ENCODE measurements around the gene MAPK11.

The MAPK11 gene

GRCh38 chr22:50284479-50284878 is 14.3 kb upstream of the MAPK11 start:
- Histone ChIP-seq H3K4ac (ENCODE audit: low read depth in 1 of 2, low read length in 2 of 2) (no peak overlapping the region), H4K91ac (ENCODE audit: low read length) (no peak overlapping the region), H3K79me1 (replicated peaks; ENCODE audit: low read length, poor library complexity, severe bottlenecking) (peaks cover 34% of the 10 kb centered on the region), H3K23ac (ENCODE audit: low read length in 2 of 2) (no peak overlapping the region), H3K9ac (ENCODE audit: low read length) (no peak overlapping the region), H3K9me3 (ENCODE audit: control insufficient read depth, low read length) (no peaks in the 10 kb centered on the region), H4K8ac (ENCODE audit: low read length) (no peak overlapping the region), H3K36me3 (ENCODE audit: control insufficient read depth in 1 of 2, insufficient read depth in 2 of 2, low read depth in 1 of 2, low read length in 2 of 2) (peaks cover 74 to 97% of the 10 kb centered on the region in 2 experiments), H3K4me3 (ENCODE audit: insufficient read depth in 1 of 2, low read depth in 1 of 2, low read length in 2 of 2) (no peak overlapping the region), H2BK5ac (ENCODE audit: low read depth, low read length, poor library complexity, severe bottlenecking) (no peak overlapping the region), H3K4me2 (ENCODE audit: low read length, poor library complexity, severe bottlenecking) (no peak overlapping the region), H3K27ac (ENCODE audit: low read length, poor library complexity, severe bottlenecking) (no peak overlapping the region), H3K14ac (ENCODE audit: low read length in 2 of 2) (no peak overlapping the region), H3K27me3 (ENCODE audit: control insufficient read depth in 1 of 2, insufficient read depth in 1 of 2, low read length in 2 of 2) (no peaks in the 10 kb centered on the region), H3K18ac (ENCODE audit: low read depth in 1 of 2, low read length in 2 of 2) (peak overlapping the region in 1 of 2 experiments; percentile 18), H2AFZ (ENCODE audit: low read depth, low read length) (no peak overlapping the region), H2BK15ac (ENCODE audit: low read depth, poor library complexity, severe bottlenecking) (no peak overlapping the region), H2BK12ac (ENCODE audit: low read length in 2 of 2) (no peak overlapping the region), H2AK5ac (ENCODE audit: low read length, severe bottlenecking) (no peak overlapping the region), H2BK120ac (ENCODE audit: low read depth, low read length) (no peak overlapping the region), H3K4me1 (ENCODE audit: control insufficient read depth, insufficient read depth, low read depth, low read length) (peaks cover 42% of the 10 kb centered on the region)
- DNase-seq = no peak
- 89% methylated on average over 13 of the region's 13 CpGs for WGBS

- Histone ChIP-seq H3K18ac (ENCODE audit: low read depth in 1 of 2, low read length in 2 of 2) (no peak overlapping the region), H3K9ac (ENCODE audit: low read length) (no peak overlapping the region), H3K4me3 (ENCODE audit: insufficient read depth in 1 of 2, low read depth in 1 of 2, low read length in 2 of 2) (no peak overlapping the region), H2AK5ac (ENCODE audit: low read length, severe bottlenecking) (no peak overlapping the region), H3K4ac (ENCODE audit: low read depth in 1 of 2, low read length in 2 of 2) (no peak overlapping the region), H3K27me3 (ENCODE audit: control insufficient read depth in 1 of 2, insufficient read depth in 1 of 2, low read length in 2 of 2) (no peaks in the 10 kb centered on the region), H3K4me1 (ENCODE audit: control insufficient read depth, insufficient read depth, low read depth, low read length) (peaks cover 38% of the 10 kb centered on the region), H3K9me3 (ENCODE audit: control insufficient read depth, low read length) (no peaks in the 10 kb centered on the region), H3K79me1 (replicated peaks; ENCODE audit: low read length, poor library complexity, severe bottlenecking) (peaks cover 37% of the 10 kb centered on the region), H3K14ac (ENCODE audit: low read length in 2 of 2) (no peak overlapping the region), H2BK120ac (ENCODE audit: low read depth, low read length) (no peak overlapping the region), H2BK15ac (ENCODE audit: low read depth, poor library complexity, severe bottlenecking) (no peak overlapping the region), H3K23ac (ENCODE audit: low read length in 2 of 2) (no peak overlapping the region), H2AFZ (ENCODE audit: low read depth, low read length) (no peak overlapping the region), H3K4me2 (ENCODE audit: low read length, poor library complexity, severe bottlenecking) (no peak overlapping the region), H2BK12ac (ENCODE audit: low read length in 2 of 2) (no peak overlapping the region), H3K36me3 (ENCODE audit: control insufficient read depth in 1 of 2, insufficient read depth in 2 of 2, low read depth in 1 of 2, low read length in 2 of 2) (peaks cover 74 to 97% of the 10 kb centered on the region in 2 experiments), H4K91ac (ENCODE audit: low read length) (no peak overlapping the region), H2BK5ac (ENCODE audit: low read depth, low read length, poor library complexity, severe bottlenecking) (no peak overlapping the region), H3K27ac (ENCODE audit: low read length, poor library complexity, severe bottlenecking) (no peak overlapping the region), H4K8ac (ENCODE audit: low read length) (no peak overlapping the region)
- WGBS = 95% methylated on average over 28 of the region's 30 CpGs
- no peak for DNase-seq
These were observed 13.6 kb upstream of the MAPK11 start for GRCh38 chr22:50283821-50284220.

- no peak overlapping the region for H3K9ac ChIP-seq (ENCODE audit: low read length)
- H3K18ac ChIP-seq (ENCODE audit: low read depth in 1 of 2, low read length in 2 of 2) = peak overlapping the region; percentile 9 to 70
- no peak overlapping the region for H2AFZ ChIP-seq (ENCODE audit: low read depth, low read length)
- H2BK5ac ChIP-seq (ENCODE audit: low read depth, low read length, poor library complexity, severe bottlenecking) = peak overlapping the region; percentile 47
- H2AK5ac ChIP-seq (ENCODE audit: low read length, severe bottlenecking) = peak overlapping the region; percentile 7
- WGBS = 83% methylated on average over 40 of the region's 45 CpGs
- H2BK15ac ChIP-seq (ENCODE audit: low read depth, poor library complexity, severe bottlenecking) = peak overlapping the region; percentile 56
- H2BK12ac ChIP-seq (ENCODE audit: low read length in 2 of 2) = no peak overlapping the region
- peak; percentile 80 for DNase-seq
- no peak overlapping the region for H2BK120ac ChIP-seq (ENCODE audit: low read depth, low read length)
- H3K14ac ChIP-seq (ENCODE audit: low read length in 2 of 2) = no peak overlapping the region
- peak overlapping the region; percentile 13 for H4K91ac ChIP-seq (ENCODE audit: low read length)
- peak overlapping the region; percentile 55 for H3K27ac ChIP-seq (ENCODE audit: low read length, poor library complexity, severe bottlenecking)
- H3K79me1 ChIP-seq (replicated peaks; ENCODE audit: low read length, poor library complexity, severe bottlenecking) = peaks cover 37% of the 10 kb centered on the region
- no peak overlapping the region for H3K4me3 ChIP-seq (ENCODE audit: insufficient read depth in 1 of 2, low read depth in 1 of 2, low read length in 2 of 2)
- peak overlapping the region in 1 of 2 experiments; percentile 2 for H3K4ac ChIP-seq (ENCODE audit: low read depth in 1 of 2, low read length in 2 of 2)
- no peaks in the 10 kb centered on the region for H3K9me3 ChIP-seq (ENCODE audit: control insufficient read depth, low read length)
- H3K4me2 ChIP-seq (ENCODE audit: low read length, poor library complexity, severe bottlenecking) = peak overlapping the region; percentile 9
- H4K8ac ChIP-seq (ENCODE audit: low read length) = peak overlapping the region; percentile 22
- H3K23ac ChIP-seq (ENCODE audit: low read length in 2 of 2) = no peak overlapping the region
- no peaks in the 10 kb centered on the region for H3K27me3 ChIP-seq (ENCODE audit: control insufficient read depth in 1 of 2, insufficient read depth in 1 of 2, low read length in 2 of 2)
- H3K4me1 ChIP-seq (ENCODE audit: control insufficient read depth, insufficient read depth, low read depth, low read length) = peaks cover 37% of the 10 kb centered on the region
- H3K36me3 ChIP-seq (ENCODE audit: control insufficient read depth in 1 of 2, insufficient read depth in 2 of 2, low read depth in 1 of 2, low read length in 2 of 2) = peaks cover 75 to 97% of the 10 kb centered on the region in 2 experiments
These were observed 12.4 kb upstream of the MAPK11 start for GRCh38 chr22:50282361-50283155.

GRCh38 chr22:50281957-50282356 is 11.8 kb upstream of the MAPK11 start:
- H3K9me3 ChIP-seq (ENCODE audit: control insufficient read depth, low read length) = no peaks in the 10 kb centered on the region
- H2BK5ac ChIP-seq (ENCODE audit: low read depth, low read length, poor library complexity, severe bottlenecking) = no peak overlapping the region
- no peak overlapping the region for H3K4me3 ChIP-seq (ENCODE audit: insufficient read depth in 1 of 2, low read depth in 1 of 2, low read length in 2 of 2)
- no peak overlapping the region for H2BK15ac ChIP-seq (ENCODE audit: low read depth, poor library complexity, severe bottlenecking)
- no peak overlapping the region for H4K8ac ChIP-seq (ENCODE audit: low read length)
- H3K4me2 ChIP-seq (ENCODE audit: low read length, poor library complexity, severe bottlenecking) = no peak overlapping the region
- H3K27ac ChIP-seq (ENCODE audit: low read length, poor library complexity, severe bottlenecking) = peak overlapping the region; percentile 16
- H3K36me3 ChIP-seq (ENCODE audit: control insufficient read depth in 1 of 2, insufficient read depth in 2 of 2, low read depth in 1 of 2, low read length in 2 of 2) = peaks cover 78 to 97% of the 10 kb centered on the region in 2 experiments
- no peak overlapping the region for H3K14ac ChIP-seq (ENCODE audit: low read length in 2 of 2)
- no peak overlapping the region for H2BK12ac ChIP-seq (ENCODE audit: low read length in 2 of 2)
- H2AK5ac ChIP-seq (ENCODE audit: low read length, severe bottlenecking) = peak overlapping the region; percentile 16
- H4K91ac ChIP-seq (ENCODE audit: low read length) = no peak overlapping the region
- peaks cover 36% of the 10 kb centered on the region for H3K79me1 ChIP-seq (replicated peaks; ENCODE audit: low read length, poor library complexity, severe bottlenecking)
- H3K27me3 ChIP-seq (ENCODE audit: control insufficient read depth in 1 of 2, insufficient read depth in 1 of 2, low read length in 2 of 2) = no peaks in the 10 kb centered on the region
- H3K18ac ChIP-seq (ENCODE audit: low read depth in 1 of 2, low read length in 2 of 2) = no peak overlapping the region
- no peak for DNase-seq
- H3K23ac ChIP-seq (ENCODE audit: low read length in 2 of 2) = no peak overlapping the region
- H2BK120ac ChIP-seq (ENCODE audit: low read depth, low read length) = no peak overlapping the region
- peaks cover 35% of the 10 kb centered on the region for H3K4me1 ChIP-seq (ENCODE audit: control insufficient read depth, insufficient read depth, low read depth, low read length)
- 96% methylated on average over 25 of the region's 25 CpGs for whole genome bisulfite sequencing
- no peak overlapping the region for H3K4ac ChIP-seq (ENCODE audit: low read depth in 1 of 2, low read length in 2 of 2)
- H3K9ac ChIP-seq (ENCODE audit: low read length) = no peak overlapping the region
- H2AFZ ChIP-seq (ENCODE audit: low read depth, low read length) = no peak overlapping the region
